ENCODE results near the gene ATP1B3.
A peak's percentile ranks its signal among the peaks of the same experiment; 100 is the strongest.
"Not testable (repeated sequence)": the region's sequence is repeated elsewhere in the genome, so short reads cannot be mapped to it uniquely, and the experiment has no call there.

The ATP1B3 gene

GRCh38 chr3:141949972-141950371 is 73.5 kb downstream of the ATP1B3 start:
- DNase-seq: no peak

- DNase-seq: no peak
These were observed 74.4 kb downstream of the ATP1B3 start for GRCh38 chr3:141950572-141951493.

GRCh38 chr3:141952611-141953010 is 76.2 kb downstream of the ATP1B3 start:
- no peak for DNase-seq

GRCh38 chr3:141955175-141955574 is 78.7 kb downstream of the ATP1B3 start:
- peak; percentile 66 for DNase-seq

GRCh38 chr3:141959589-141960554 is 83.4 kb downstream of the ATP1B3 start:
- DNase-seq: peak; percentile 87

GRCh38 chr3:141960731-141961130 is 84.3 kb downstream of the ATP1B3 start:
- peak; percentile 87 for DNase-seq

GRCh38 chr3:141963301-141963700 is 86.9 kb downstream of the ATP1B3 start:
- no peak for DNase-seq

- no peak for DNase-seq
These were observed 89.0 kb downstream of the ATP1B3 start for GRCh38 chr3:141965471-141965870.

GRCh38 chr3:141969711-141970110 is 93.3 kb downstream of the ATP1B3 start:
- DNase-seq: no peak

GRCh38 chr3:141971571-141971970 is 95.1 kb downstream of the ATP1B3 start:
- no peak for DNase-seq

- DNase-seq: peak; percentile 25
These were observed 96.0 kb downstream of the ATP1B3 start for GRCh38 chr3:141972399-141972798.

GRCh38 chr3:141974777-141975176 is 98.3 kb downstream of the ATP1B3 start:
- DNase-seq: not testable (repeated sequence)
